Smooth muscle cell of the pulmonary artery (primary cell): ENCODE data around the gene KCNV2. TPM values are rescaled to one million over a fixed set of nuclear protein-coding genes. Genes with fewer than 3 reads are reported as not detected.

Source experiments
- total RNA-seq: library from RNA; depleted of rRNA; stranded (reverse); fragments of >200 nt; gene quantifications from 2 replicates; pipeline ENCODE4 v1.2.3, GENCODE V29; 2014

The KCNV2 gene
- not detected in 2 replicates for total RNA-seq

GRCh38 chr9:2717385-2717784, at the start of gene KCNV2:
TSS of gene KCNV2 (plus strand) at chr9:2717510. CDS start at chr9:2717740, 230 bp downstream.

Other genes starting within 250 kb of the KCNV2 start
- gene VLDLR, start 95.7 kb upstream of the KCNV2 start, total RNA-seq, result 26.5 and 47.7 TPM in 2 replicates
- 27.7 and 35.4 TPM in 2 replicates for gene PUM3, start 126.6 kb downstream of the KCNV2 start, total RNA-seq